ENCODE data around the gene TNNC2.

TNNC2 gene

DNA sequence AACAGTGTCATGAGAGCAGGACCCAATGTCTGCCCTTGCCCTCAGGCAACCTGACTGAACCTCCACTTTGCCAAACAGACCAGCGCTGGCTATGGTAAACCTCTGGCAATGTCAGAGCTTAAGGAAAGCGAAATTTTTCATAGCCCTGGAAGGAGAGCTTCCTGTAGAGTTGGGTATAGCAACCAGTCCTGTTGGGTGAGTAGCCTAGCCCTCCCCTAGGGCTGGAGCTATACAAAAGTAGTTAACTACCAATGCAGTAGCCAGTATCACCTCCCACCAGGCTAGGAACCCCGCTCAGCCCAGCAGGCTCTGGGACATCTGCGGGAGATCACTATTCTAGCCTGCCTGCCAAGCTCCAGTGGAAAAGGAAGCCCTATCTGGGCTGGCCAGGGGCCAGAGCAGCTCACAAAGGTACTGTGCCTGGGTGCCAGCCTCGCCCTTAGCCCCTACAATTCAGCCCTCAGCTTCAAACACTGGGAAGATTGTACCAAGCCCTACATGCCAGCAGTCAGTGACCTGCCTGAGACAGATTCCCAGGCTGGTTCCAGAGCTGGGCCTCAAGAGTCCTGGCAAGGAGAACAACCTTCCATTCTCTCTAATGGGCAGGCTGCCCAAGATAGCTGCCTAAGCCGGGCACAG is 43.3 kb downstream of the TNNC2 start:
- no peak overlapping the region for H3K27ac ChIP-seq
- TF ChIP-seq CTCF (conservative IDR thresholded peaks at IDR 0.05) = no peak

- no peak for TF ChIP-seq CTCF (conservative IDR thresholded peaks at IDR 0.05)
- H3K27ac ChIP-seq = no peak overlapping the region
These were observed 44.2 kb downstream of the TNNC2 start for GRCh38 chr20:45782890-45783289.

- TF ChIP-seq CTCF (conservative IDR thresholded peaks at IDR 0.05) = no peak
- H3K27ac ChIP-seq = no peak overlapping the region
These were observed 45.7 kb downstream of the TNNC2 start for GRCh38 chr20:45781391-45781931.

GRCh38 chr20:45780159-45780558 is 47.0 kb downstream of the TNNC2 start:
- no peak for TF ChIP-seq CTCF (conservative IDR thresholded peaks at IDR 0.05)
- H3K27ac ChIP-seq = peak overlapping the region; percentile 29; the same call in 1 of the 2 replicates

DNA sequence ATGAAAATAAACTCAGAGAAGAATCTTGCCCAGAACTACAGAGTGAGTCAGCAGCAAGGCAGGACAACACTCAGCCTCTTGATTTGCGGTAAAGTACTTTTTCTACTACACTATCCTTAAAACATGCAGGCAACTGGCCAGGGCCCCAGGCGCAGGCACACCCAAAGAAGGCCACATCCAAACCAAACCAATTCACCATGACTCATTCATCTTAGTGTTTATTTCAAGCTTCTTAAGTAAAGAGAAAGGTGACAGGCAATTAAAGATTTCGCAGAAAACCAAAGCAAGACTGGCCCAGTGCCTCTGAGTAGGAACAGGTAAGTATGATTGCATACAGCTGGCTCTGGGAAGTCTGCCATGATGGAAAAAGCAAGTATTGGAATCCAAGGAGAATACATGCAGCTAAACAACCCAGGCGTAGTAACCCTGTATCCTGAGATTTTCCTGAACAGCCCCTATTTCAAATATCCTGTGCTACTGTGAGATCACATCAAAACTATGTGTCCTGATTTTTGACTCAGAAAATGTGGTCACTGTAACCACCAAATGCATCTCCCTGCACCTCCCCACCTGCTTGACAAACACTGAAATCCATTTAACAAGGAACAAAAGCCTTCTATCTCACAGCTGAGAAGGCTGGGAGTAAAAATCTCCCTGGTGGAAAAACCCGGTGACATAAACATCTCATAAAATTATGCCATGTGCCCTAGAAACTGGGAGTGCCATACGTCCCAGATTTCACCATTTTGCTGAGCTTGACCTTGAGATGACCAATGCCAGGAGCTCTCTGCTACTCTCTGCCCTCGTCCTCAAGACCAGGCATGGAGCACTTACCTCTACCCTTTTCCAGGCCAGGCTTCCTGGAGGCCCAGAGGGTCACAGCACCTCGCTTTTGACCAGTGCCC is 47.8 kb downstream of the TNNC2 start:
- TF ChIP-seq CTCF (conservative IDR thresholded peaks at IDR 0.05) = no peak

GRCh38 chr20:45776931-45777330 is 50.2 kb downstream of the TNNC2 start:
- no peak overlapping the region for H3K27ac ChIP-seq
- no peak for TF ChIP-seq CTCF (conservative IDR thresholded peaks at IDR 0.05)

More for the DNA sequence above, 47.8 kb downstream of the TNNC2 start:
- peak overlapping the region; percentile 29; the same call in 1 of the 2 replicates for H3K27ac ChIP-seq

- no peak for TF ChIP-seq CTCF (conservative IDR thresholded peaks at IDR 0.05)
- H3K27ac ChIP-seq = no peak overlapping the region
These were observed 51.7 kb downstream of the TNNC2 start for GRCh38 chr20:45775411-45775810.

All from VCaP (cell line).